Measurements from ENCODE around the gene PDE6C.

PDE6C gene

DNA sequence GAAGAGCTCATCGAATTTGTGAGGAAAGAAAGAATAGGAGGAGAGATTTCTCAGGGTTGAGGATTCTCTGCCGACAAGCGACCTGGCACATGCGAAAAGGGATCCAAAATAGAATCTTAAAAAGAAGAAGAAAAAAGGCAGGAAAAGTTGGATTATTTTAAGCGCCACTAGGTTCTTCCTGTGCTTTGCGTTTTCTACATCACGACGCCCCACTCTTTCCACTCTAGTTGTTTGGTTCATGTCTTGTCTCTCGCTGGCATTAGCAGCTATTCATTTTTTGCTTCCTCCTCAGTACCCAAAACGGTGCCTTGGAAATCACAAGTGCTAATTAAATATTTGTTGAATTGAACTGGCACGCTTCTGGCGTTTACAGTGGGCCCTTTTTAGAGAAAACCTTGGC lies 90.7 kb downstream of the PDE6C start:
- peak; percentile 11 for DNase-seq (ENCODE audit: low spot score)

GRCh38 chr10:93703841-93704240 lies 91.5 kb downstream of the PDE6C start:
- no peak for DNase-seq (ENCODE audit: low spot score)

- no peak for DNase-seq (ENCODE audit: low spot score)
These were observed 92.1 kb downstream of the PDE6C start for GRCh38 chr10:93704451-93704850.

- DNase-seq (ENCODE audit: low spot score), result no peak
These were observed 95.3 kb downstream of the PDE6C start for GRCh38 chr10:93707623-93708022.

DNA sequence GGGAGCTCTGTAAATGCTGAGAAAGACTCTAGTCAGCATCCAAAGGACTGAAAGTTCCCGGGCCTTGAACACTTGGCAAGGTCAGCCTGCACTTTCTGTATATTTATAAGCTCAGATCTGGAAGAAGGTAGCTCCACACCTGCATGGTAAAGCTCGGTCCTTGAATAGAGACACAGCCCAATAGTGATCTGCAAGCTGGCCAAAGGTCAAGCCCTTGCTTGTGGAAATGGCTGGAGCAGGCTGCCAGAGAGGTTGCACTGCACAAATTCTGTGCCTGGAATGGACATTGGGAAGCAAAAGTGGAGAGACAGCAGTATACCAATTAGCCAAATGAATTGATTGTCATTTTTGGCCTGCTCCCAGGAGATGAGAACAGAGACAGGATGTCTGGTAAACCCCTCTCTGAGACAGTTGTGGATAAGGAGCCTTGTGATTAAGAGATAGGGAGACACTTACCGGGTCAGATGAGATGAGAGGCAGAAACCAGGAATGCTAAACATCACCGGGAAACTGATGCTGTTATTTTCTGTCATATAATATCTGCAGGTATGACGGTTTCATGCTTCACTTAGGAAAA lies 98.1 kb downstream of the PDE6C start:
- DNase-seq (ENCODE audit: low spot score), result no peak

DNA sequence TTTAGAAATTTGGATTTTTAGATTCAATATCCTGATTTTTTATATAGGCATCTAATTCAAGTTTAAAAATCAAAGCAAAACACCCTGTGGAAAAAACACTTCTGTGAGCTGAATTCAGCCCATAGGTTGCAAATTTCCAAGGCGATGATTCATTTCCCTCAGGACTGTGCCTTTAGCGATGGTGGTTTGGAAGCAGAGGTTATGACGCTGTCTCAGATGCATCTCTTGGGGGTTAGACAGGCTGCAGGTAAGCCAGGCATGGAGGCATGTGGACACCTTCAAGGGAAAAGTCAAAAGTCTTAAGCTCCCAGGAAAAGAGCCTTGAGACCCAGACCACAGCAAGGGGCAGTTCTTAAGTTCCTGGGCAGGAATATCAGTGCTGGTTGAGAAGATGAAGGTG lies 99.6 kb downstream of the PDE6C start:
- DNase-seq (ENCODE audit: low spot score), result no peak

- no peak for DNase-seq (ENCODE audit: low spot score)
These were observed 100.3 kb downstream of the PDE6C start for GRCh38 chr10:93712593-93712992.

- DNase-seq (ENCODE audit: low spot score), result no peak
These were observed 103.0 kb downstream of the PDE6C start for GRCh38 chr10:93715345-93715744.
